Esophagus (tissue), 2 donors: ENCODE data around the gene NPW. TPM values are rescaled to one million over a fixed set of nuclear protein-coding genes. Genes with fewer than 3 reads are reported as not detected.
A peak's percentile ranks its signal among the peaks of the same experiment; 100 is the strongest.

Experiments used
- H3K27ac ChIP-seq, 2 donors: one replicate each; pipeline ENCODE4 v1.5.1; 2013; ENCODE audit warnings: low read depth in 2 of 2, mild to moderate bottlenecking in 2 of 2, inconsistent platforms in 1 of 2, low read length in 1 of 2, moderate library complexity in 1 of 2
- H3K27me3 ChIP-seq, 2 donors: one replicate each; pipeline ENCODE4 v1.6.1; 2013; ENCODE audit warnings: low read length in 2 of 2, control low read depth in 1 of 2, mild to moderate bottlenecking in 1 of 2; ENCODE audit not compliant: insufficient read depth in 2 of 2, control insufficient read depth in 1 of 2
- H3K36me3 ChIP-seq, 2 donors: one replicate each; pipeline ENCODE4 v1.6.1; 2013; ENCODE audit warnings: low read length in 1 of 2; ENCODE audit not compliant: control insufficient read depth in 2 of 2, insufficient read depth in 2 of 2
- H3K4me1 ChIP-seq, 2 donors: one replicate each; pipeline ENCODE4 v1.6.1; 2013; ENCODE audit warnings: low read length in 1 of 2; ENCODE audit not compliant: control insufficient read depth in 2 of 2, insufficient read depth in 2 of 2
- H3K4me3 ChIP-seq, 2 donors: one replicate each; pipeline ENCODE4 v1.5.1; 2013; ENCODE audit warnings: low read length in 2 of 2, mild to moderate bottlenecking in 2 of 2, low read depth in 1 of 2, moderate library complexity in 1 of 2
- H3K9me3 ChIP-seq, 2 donors: one replicate each; pipeline ENCODE4 v1.6.1; 2013; ENCODE audit warnings: mild to moderate bottlenecking in 2 of 2, low read depth in 1 of 2, low read length in 1 of 2, moderate library complexity in 1 of 2; ENCODE audit not compliant: control insufficient read depth in 2 of 2, insufficient read depth in 1 of 2
- WGBS, 2 donors: extraction: QIAGEN DNeasy Blood & Tissue Kit; methylation state at CpG; one replicate each; pipeline ENCODE4 v1.1.7; 2013; 5-methylcytosine and 5-hydroxymethylcytosine counted together
- polyA plus RNA-seq, 2 donors: library from polyadenylated mRNA; stranded (reverse); fragments of 200-250 nt; gene quantifications; one replicate each; pipeline ENCODE4 v1.2.3, GENCODE V29; 2013
- donor health status: healthy with polysubstance abuse.
- donor health status: Bipolar disorder and iron deficiency.

The NPW gene
- polyA plus RNA-seq, 2 donors, result 0.22 to 0.53 TPM

GRCh38 chr16:2039274-2040031, 19.9 kb downstream of the NPW start:
- no peak overlapping the region for H3K4me3 ChIP-seq
- H3K4me1 ChIP-seq, result peaks cover 7 to 46% of the 10 kb centered on the region in 2 donors
- peak overlapping the region; percentile 82 to 86 for H3K27ac ChIP-seq
- no peaks in the 10 kb centered on the region for H3K27me3 ChIP-seq
- whole genome bisulfite sequencing, 2 donors, result 56 to 57% methylated on average over 29 of the region's 29 CpGs
- H3K36me3 ChIP-seq, result peaks cover 0 to 7% of the 10 kb centered on the region in 2 donors
- no peaks in the 10 kb centered on the region for H3K9me3 ChIP-seq

GRCh38 chr16:2040041-2040786, 20.6 kb downstream of the NPW start:
- WGBS, 2 donors, result 81 to 83% methylated on average over 24 of the region's 24 CpGs
- Histone ChIP-seq H3K4me3 (no peak overlapping the region), H3K4me1 (peaks cover 7 to 43% of the 10 kb centered on the region in 2 donors), H3K27ac (peak overlapping the region; percentile 82 to 86), H3K9me3 (no peaks in the 10 kb centered on the region), H3K27me3 (no peaks in the 10 kb centered on the region), H3K36me3 (peaks cover 0 to 7% of the 10 kb centered on the region in 2 donors)

GRCh38 chr16:2040787-2041522, 21.4 kb downstream of the NPW start:
- 76 to 83% methylated on average over 20 of the region's 20 CpGs for WGBS, 2 donors
- H3K27ac ChIP-seq, result peak overlapping the region; percentile 82 to 86
- H3K27me3 ChIP-seq, result no peaks in the 10 kb centered on the region
- no peak overlapping the region for H3K4me3 ChIP-seq
- H3K36me3 ChIP-seq, result peaks cover 0 to 7% of the 10 kb centered on the region in 2 donors
- H3K4me1 ChIP-seq, result peaks cover 4 to 39% of the 10 kb centered on the region in 2 donors
- no peaks in the 10 kb centered on the region for H3K9me3 ChIP-seq

- Histone ChIP-seq H3K4me1 (peaks cover 3 to 38% of the 10 kb centered on the region in 2 donors), H3K9me3 (no peaks in the 10 kb centered on the region), H3K36me3 (peaks cover 0 to under 1% of the 10 kb centered on the region in 2 donors), H3K27me3 (no peaks in the 10 kb centered on the region), H3K27ac (peak overlapping the region; percentile 56 to 79), H3K4me3 (no peak overlapping the region)
- 80 to 83% methylated on average over 17 to 22 of the region's 22 CpGs for WGBS, 2 donors
Observed at GRCh38 chr16:2042171-2042985, 22.8 kb downstream of the NPW start.

- H3K36me3 ChIP-seq, result no peaks in the 10 kb centered on the region
- 79% methylated on average over 11 of the region's 11 CpGs for WGBS, 2 donors
- no peaks in the 10 kb centered on the region for H3K9me3 ChIP-seq
- no peaks in the 10 kb centered on the region for H3K27me3 ChIP-seq
- H3K4me1 ChIP-seq, result peaks cover 3 to 38% of the 10 kb centered on the region in 2 donors
- peak overlapping the region; percentile 25 to 79 for H3K27ac ChIP-seq
- no peak overlapping the region for H3K4me3 ChIP-seq
Observed at GRCh38 chr16:2042986-2043666, 23.5 kb downstream of the NPW start.

GRCh38 chr16:2043667-2044451, 24.3 kb downstream of the NPW start:
- Histone ChIP-seq H3K4me1 (peaks cover 3 to 42% of the 10 kb centered on the region in 2 donors), H3K4me3 (no peak overlapping the region), H3K27ac (peak overlapping the region in 1 of 2 donors; percentile 73), H3K9me3 (no peaks in the 10 kb centered on the region), H3K36me3 (no peaks in the 10 kb centered on the region), H3K27me3 (no peaks in the 10 kb centered on the region)
- 62 to 69% methylated on average over 25 to 26 of the region's 26 CpGs for WGBS, 2 donors

GRCh38 chr16:2044541-2044940, 25.0 kb downstream of the NPW start:
- H3K27ac ChIP-seq, result peak overlapping the region; percentile 41 to 73
- H3K4me1 ChIP-seq, result peaks cover 3 to 42% of the 10 kb centered on the region in 2 donors

More at GRCh38 chr16:2044541-2044940, 25.0 kb downstream of the NPW start:
- Histone ChIP-seq H3K36me3 (no peaks in the 10 kb centered on the region), H3K9me3 (no peaks in the 10 kb centered on the region), H3K4me3 (no peak overlapping the region), H3K27me3 (no peaks in the 10 kb centered on the region)
- WGBS, 2 donors, result 82 to 88% methylated on average over 22 of the region's 22 CpGs
